GM12878 (cell line): ENCODE data around the gene SETD1A. TPM values are rescaled to one million over a fixed set of nuclear protein-coding genes. Genes with fewer than 3 reads are reported as not detected.

ENCODE experiments used
- ASH2L ChIP-seq: fragments of 300-600, 200-600 bp; sonication (generic); IDR thresholded peaks from 2 replicates; pipeline ENCODE4 v1.6.1; 2017; ENCODE audit warnings: low read depth, mild to moderate bottlenecking, borderline replicate concordance
- CHD2 ChIP-seq: IDR thresholded peaks from 2 replicates; pipeline ENCODE4 v1.6.1; 2011; ENCODE audit warnings: low read depth, low read length, improper control_type of control experiment, borderline replicate concordance
- CHD4 ChIP-seq: fragments of 200-600 bp; sonication (generic); IDR thresholded peaks from 2 replicates; pipeline ENCODE4 v1.6.1; 2016; ENCODE audit warnings: mild to moderate bottlenecking
- CREM ChIP-seq: IDR thresholded peaks from 2 replicates; pipeline ENCODE4 v1.6.1; 2014; ENCODE audit warnings: antibody characterized with exemption, low read depth
- ETV6 ChIP-seq, 2 experiments: fragments of 450-650 bp in 1 of 2; IDR thresholded peaks in 1 of 2; conservative IDR thresholded peaks in 1 of 2; 2 replicates each; pipeline ENCODE4 v1.6.1; 2014; ENCODE audit warnings: antibody characterized with exemption in 1 of 2, borderline replicate concordance in 1 of 2, low read depth in 1 of 2, mild to moderate bottlenecking in 1 of 2, moderate library complexity in 1 of 2
- FOXK2 ChIP-seq: fragments of 450-650 bp; IDR thresholded peaks from 2 replicates; pipeline ENCODE4 v1.6.1; 2017; ENCODE audit warnings: mild to moderate bottlenecking, moderate library complexity
- IRF4 ChIP-seq: IDR thresholded peaks from 2 replicates; pipeline ENCODE4 v1.6.1; 2011; ENCODE audit warnings: low read depth, low read length
- JUNB ChIP-seq: IDR thresholded peaks from 2 replicates; pipeline ENCODE4 v1.6.1; 2016; ENCODE audit warnings: antibody characterized with exemption, mild to moderate bottlenecking
- MYC ChIP-seq: IDR thresholded peaks from 2 replicates; pipeline ENCODE4 v1.6.1; 2011; ENCODE audit warnings: mild to moderate bottlenecking, low read length, moderate library complexity, inconsistent platforms; ENCODE audit not compliant: insufficient read depth, insufficient replicate concordance, insufficient read length, severe bottlenecking
- NFIC ChIP-seq: IDR thresholded peaks from 2 replicates; pipeline ENCODE4 v1.6.1; 2012; ENCODE audit warnings: low read depth, mild to moderate bottlenecking, inconsistent platforms, low read length, moderate library complexity
- NFYB ChIP-seq: IDR thresholded peaks from 2 replicates; pipeline ENCODE4 v1.6.1; 2011; ENCODE audit warnings: low read depth, mild to moderate bottlenecking, low read length, improper control_type of control experiment, moderate library complexity; ENCODE audit not compliant: insufficient read depth
- NRF1 ChIP-seq: conservative IDR thresholded peaks from 2 replicates; pipeline ENCODE4 v1.6.1; 2011; ENCODE audit warnings: mild to moderate bottlenecking, low read depth, low read length, improper control_type of control experiment
- PML ChIP-seq: IDR thresholded peaks from 2 replicates; pipeline ENCODE4 v1.6.1; 2012; ENCODE audit warnings: low read length, inconsistent platforms
- RAD51 ChIP-seq: fragments of 450-650 bp; IDR thresholded peaks from 2 replicates; pipeline ENCODE4 v1.6.1; 2016; ENCODE audit warnings: moderate library complexity, mild to moderate bottlenecking, inconsistent platforms
- SMARCA5 ChIP-seq: fragments of 450-650 bp; IDR thresholded peaks from 2 replicates; pipeline ENCODE4 v1.6.1; 2017; ENCODE audit warnings: mild to moderate bottlenecking
- SP1 ChIP-seq: IDR thresholded peaks from one replicate; pipeline ENCODE4 v1.6.1; 2011; ENCODE audit warnings: low read depth, low read length
- SRF ChIP-seq, 2 experiments: IDR thresholded peaks; 2 replicates each; pipeline ENCODE4 v1.6.1; 2011; ENCODE audit warnings: low read depth in 2 of 2, low read length in 2 of 2, mild to moderate bottlenecking in 1 of 2, moderate library complexity in 1 of 2
- STAT1 ChIP-seq: fragments of 450-650 bp; conservative IDR thresholded peaks from 2 replicates; pipeline ENCODE4 v1.6.1; 2014; ENCODE audit warnings: antibody characterized with exemption, mild to moderate bottlenecking
- ZBTB4 ChIP-seq: fragments of 450-650 bp; formaldehyde crosslinking; IDR thresholded peaks from 2 replicates; pipeline ENCODE4 v1.4.0; 2022; ENCODE audit warnings: mild to moderate bottlenecking, moderate library complexity
- polyA plus RNA-seq, 11 experiments: library from polyadenylated mRNA; depleted of rRNA in 4 of 11; unstranded in 6 of 11; stranded (reverse) in 5 of 11; fragments of >200 nt; fragmentation: Nextera tagmentation in 4 of 11; fragmentation: Illumina TruSeq in 1 of 11; extraction: Ambion mirVana in 4 of 11; extraction: Trizol in 1 of 11; gene quantifications; 1 replicate in 1 of 11; 2 replicates in 10 of 11; pipeline versions ENCODE4 v1.2.1 to v1.2.3, GENCODE V29; 2011 to 2016; ENCODE audit warnings: inconsistent platforms in 2 of 11, missing spikeins in 2 of 11, low read depth in 1 of 11
- total RNA-seq, 4 experiments: library from RNA; depleted of rRNA in 3 of 4; stranded (reverse); fragments of >200 nt in 3 of 4; fragmentation: Illumina TruSeq in 1 of 4; extraction: Trizol in 1 of 4; gene quantifications; 2 replicates each; pipeline versions ENCODE4 v1.2.1 to v1.2.3, GENCODE V29; 2013 to 2021
- TF ChIP-seq, protein P1 (sequence below): IDR thresholded peaks from 2 replicates; pipeline ENCODE4 v1.6.1; 2011; ENCODE audit warnings: low read depth, mild to moderate bottlenecking, low read length, moderate library complexity, borderline replicate concordance; ENCODE audit errors: extremely low read depth

The SETD1A gene
- total and polyA plus RNA-seq, 10 of the 15 experiments (the other 5 are each of a cell fraction or from before 2014, with no cell fraction given) = 0.02 to 25.9 (median 4.9) TPM

GRCh38 chr16:30922960-30923535 lies 34.5 kb upstream of the SETD1A start (continued):
- TF ChIP-seq ZBTB4 = no peak
- TF ChIP-seq ETV6 (conservative IDR thresholded peaks at IDR 0.05 in 1 of 2, IDR thresholded peaks at IDR 0.05 in 1 of 2; ENCODE audit: borderline replicate concordance in 1 of 2, low read depth in 1 of 2) = no peak
- peak; percentile 96 for TF ChIP-seq CREM
- TF ChIP-seq CHD4 = no peak
- peak in 1 of 2 experiments; percentile 9; a peak in 1 of 4 replicates for TF ChIP-seq SRF (IDR thresholded peaks at IDR 0.05; ENCODE audit: low read depth in 2 of 2, low read length in 2 of 2)
- TF ChIP-seq ASH2L = no peak
- TF ChIP-seq NFYB = no peak
- TF ChIP-seq SP1 = peak; percentile 90
- TF ChIP-seq NFIC = no peak
- TF ChIP-seq NRF1 = no peak
- peak; percentile 14; the same call in 1 of the 2 replicates for TF ChIP-seq IRF4
- TF ChIP-seq STAT1 = no peak
- TF ChIP-seq, protein P1, sequence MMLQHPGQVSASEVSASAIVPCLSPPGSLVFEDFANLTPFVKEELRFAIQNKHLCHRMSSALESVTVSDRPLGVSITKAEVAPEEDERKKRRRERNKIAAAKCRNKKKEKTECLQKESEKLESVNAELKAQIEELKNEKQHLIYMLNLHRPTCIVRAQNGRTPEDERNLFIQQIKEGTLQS = no peak
- no peak for TF ChIP-seq MYC
- peak; percentile 16; the same call in 1 of the 2 replicates for TF ChIP-seq SMARCA5
- TF ChIP-seq CHD2 = peak; percentile 87
- TF ChIP-seq PML = no peak
- TF ChIP-seq FOXK2 = peak; percentile 54
- TF ChIP-seq JUNB = no peak
- peak; percentile 79 for TF ChIP-seq RAD51
